Astrocyte of the hippocampus (primary cell): ENCODE results near the gene KIT.

Source experiments
- DNase-seq: peaks from one replicate; pipeline ENCODE4 v3.0.0; 2011; ENCODE audit warnings: low read depth, low spot score

Gene KIT

GRCh38 chr4:54660591-54660990 is 2.8 kb downstream of the KIT start:
- no peak for DNase-seq

- DNase-seq: no peak
Measured at GRCh38 chr4:54661169-54661568, 3.4 kb downstream of the KIT start.

- peak; percentile 64 for DNase-seq
Measured at GRCh38 chr4:54661686-54662085, 3.9 kb downstream of the KIT start.

- DNase-seq: no peak
Measured at GRCh38 chr4:54662123-54662522, 4.4 kb downstream of the KIT start.

- DNase-seq: no peak
Measured at GRCh38 chr4:54662901-54663585, 5.3 kb downstream of the KIT start.

- no peak for DNase-seq
Measured at GRCh38 chr4:54664400-54664799, 6.6 kb downstream of the KIT start.

GRCh38 chr4:54668014-54668611 is 10.4 kb downstream of the KIT start:
- DNase-seq: no peak

- no peak for DNase-seq
Measured at GRCh38 chr4:54669831-54670230, 12.1 kb downstream of the KIT start.

- no peak for DNase-seq
Measured at GRCh38 chr4:54675721-54676461, 18.1 kb downstream of the KIT start.

GRCh38 chr4:54676658-54677057 is 18.9 kb downstream of the KIT start:
- DNase-seq: no peak

GRCh38 chr4:54677416-54677815 is 19.7 kb downstream of the KIT start:
- DNase-seq: no peak

- no peak for DNase-seq
Measured at GRCh38 chr4:54677853-54678650, 20.3 kb downstream of the KIT start.

- no peak for DNase-seq
Measured at GRCh38 chr4:54678826-54679225, 21.1 kb downstream of the KIT start.

GRCh38 chr4:54679813-54680212 is 22.1 kb downstream of the KIT start:
- DNase-seq: no peak

GRCh38 chr4:54683616-54684346 is 26.0 kb downstream of the KIT start:
- peak; percentile 16 for DNase-seq

GRCh38 chr4:54685810-54686209 is 28.1 kb downstream of the KIT start:
- DNase-seq: no peak

GRCh38 chr4:54687887-54688841 is 30.4 kb downstream of the KIT start:
- peak; percentile 81 for DNase-seq

GRCh38 chr4:54695337-54695736 is 37.6 kb downstream of the KIT start:
- DNase-seq: no peak

GRCh38 chr4:54695788-54696187 is 38.0 kb downstream of the KIT start:
- no peak for DNase-seq

- no peak for DNase-seq
Measured at GRCh38 chr4:54696649-54697048, 38.9 kb downstream of the KIT start.
